Measurements from ENCODE around the gene RNF111. TPM values are rescaled to one million over a fixed set of nuclear protein-coding genes. Genes with fewer than 3 reads are reported as not detected.

Gene RNF111
- total and polyA plus RNA-seq, 3 donors from 2014 or later = 23.1 to 32.8 (median 26.8) TPM

DNA sequence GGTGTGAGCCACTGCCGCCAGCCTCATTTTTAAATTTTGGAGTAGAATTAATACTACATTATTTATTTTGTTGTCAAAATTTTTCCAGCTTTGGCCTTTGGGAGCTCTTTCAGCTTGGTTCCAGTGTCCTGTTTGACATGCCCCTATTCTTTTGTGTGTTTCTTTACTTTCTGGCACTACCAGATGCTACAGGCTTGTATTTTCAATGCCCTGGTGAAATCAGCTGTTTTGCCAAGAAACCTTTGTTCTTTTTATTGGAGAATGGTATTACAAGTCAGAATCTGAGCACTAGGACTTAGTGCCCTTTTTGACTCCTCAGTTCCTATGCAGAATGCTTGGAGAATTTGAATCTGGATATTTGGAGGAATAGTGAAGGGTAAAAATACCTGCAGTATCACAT, 26.6 kb downstream of the RNF111 start:
- WGBS, 2 donors = 90 to 94% methylated on average over 1 of the region's 1 CpG
- TF ChIP-seq POLR2A (IDR thresholded peaks at IDR 0.05) (no peak), CTCF (IDR thresholded peaks at IDR 0.05) (no peak)
- peaks cover 4% of the 10 kb centered on the region for H3K4me1 ChIP-seq
- no peaks in the 10 kb centered on the region for H3K27me3 ChIP-seq
- intact Hi-C loops (cut with DNase I; ENCODE audit: low total_unique reads) = no loop called here
- DNase-seq = no peak
- H3K27ac ChIP-seq = no peak overlapping the region
- no peak overlapping the region for H3K4me3 ChIP-seq
- no peaks in the 10 kb centered on the region for H3K36me3 ChIP-seq (ENCODE audit: low read depth, missing control alignments)
- no peaks in the 10 kb centered on the region for H3K9me3 ChIP-seq

DNA sequence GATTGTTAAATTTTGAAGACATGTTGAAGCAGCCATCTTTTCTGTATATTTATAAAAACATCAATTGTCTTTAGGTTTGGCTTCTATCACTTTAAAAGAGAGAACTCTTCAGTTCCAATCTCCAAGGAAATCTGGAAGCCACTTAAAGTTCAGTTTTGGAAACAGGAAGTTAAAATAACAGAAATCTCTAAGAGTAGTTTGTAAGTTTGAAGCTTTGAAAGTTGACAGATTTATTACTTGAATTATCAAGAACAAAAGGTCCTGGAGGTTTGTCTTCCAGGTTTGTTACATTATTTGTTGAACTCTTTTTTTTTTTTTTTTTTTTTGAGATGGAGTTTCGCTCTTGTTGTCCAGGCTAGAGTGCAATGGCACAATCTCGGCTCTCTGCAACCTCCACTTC, 30.0 kb downstream of the RNF111 start:
- Histone ChIP-seq H3K9me3 (no peaks in the 10 kb centered on the region), H3K27ac (no peak overlapping the region), H3K4me3 (no peak overlapping the region), H3K27me3 (no peaks in the 10 kb centered on the region), H3K4me1 (peaks cover 4% of the 10 kb centered on the region), H3K36me3 (ENCODE audit: low read depth, missing control alignments) (no peaks in the 10 kb centered on the region)
- 73 to 76% methylated on average over 2 of the region's 2 CpGs for WGBS, 2 donors
- TF ChIP-seq CTCF (IDR thresholded peaks at IDR 0.05) (no peak), POLR2A (IDR thresholded peaks at IDR 0.05) (no peak)
- intact Hi-C loops (cut with DNase I; ENCODE audit: low total_unique reads) = no loop called here
- no peak for DNase-seq

DNA sequence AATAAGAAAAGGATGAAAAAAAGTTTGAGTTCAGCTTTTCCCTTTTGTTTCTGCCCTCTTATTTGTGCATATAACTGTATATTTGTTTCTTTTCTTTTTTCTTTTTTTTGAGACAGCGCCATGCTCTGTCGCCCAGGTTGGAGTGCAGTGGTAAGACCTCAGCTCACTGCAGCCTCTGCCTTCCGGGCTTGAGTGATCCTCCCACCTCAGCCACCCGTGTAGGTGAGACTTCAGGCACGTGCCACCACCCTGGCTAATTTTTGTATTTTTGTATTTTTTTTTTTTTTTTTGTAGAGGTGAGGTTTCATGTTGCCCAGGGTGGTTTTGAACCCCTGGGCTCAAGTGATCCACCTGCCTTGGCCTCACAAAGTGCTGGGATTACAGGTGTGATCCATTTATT, 31.4 kb downstream of the RNF111 start:
- TF ChIP-seq POLR2A (IDR thresholded peaks at IDR 0.05) = no peak
- no peak for TF ChIP-seq CTCF (IDR thresholded peaks at IDR 0.05)
- H3K4me1 ChIP-seq = no peaks in the 10 kb centered on the region
- 80 to 92% methylated on average over 5 of the region's 5 CpGs for WGBS, 2 donors
- no peak overlapping the region for H3K4me3 ChIP-seq
- no peaks in the 10 kb centered on the region for H3K9me3 ChIP-seq
- intact Hi-C loops (cut with DNase I; ENCODE audit: low total_unique reads) = no loop called here
- no peaks in the 10 kb centered on the region for H3K36me3 ChIP-seq (ENCODE audit: low read depth, missing control alignments)
- DNase-seq = no peak
- H3K27me3 ChIP-seq = no peaks in the 10 kb centered on the region
- no peak overlapping the region for H3K27ac ChIP-seq

- no peak for DNase-seq
- Histone ChIP-seq H3K27ac (no peak overlapping the region), H3K36me3 (ENCODE audit: low read depth, missing control alignments) (no peaks in the 10 kb centered on the region), H3K27me3 (no peaks in the 10 kb centered on the region), H3K4me1 (no peaks in the 10 kb centered on the region), H3K9me3 (no peaks in the 10 kb centered on the region), H3K4me3 (no peak overlapping the region)
- TF ChIP-seq CTCF (IDR thresholded peaks at IDR 0.05) = no peak
- no peak for TF ChIP-seq POLR2A (IDR thresholded peaks at IDR 0.05)
- intact Hi-C loops (cut with DNase I; ENCODE audit: low total_unique reads) = no loop called here
Measured at GRCh38 chr15:59020322-59020721, 32.9 kb downstream of the RNF111 start.

DNA sequence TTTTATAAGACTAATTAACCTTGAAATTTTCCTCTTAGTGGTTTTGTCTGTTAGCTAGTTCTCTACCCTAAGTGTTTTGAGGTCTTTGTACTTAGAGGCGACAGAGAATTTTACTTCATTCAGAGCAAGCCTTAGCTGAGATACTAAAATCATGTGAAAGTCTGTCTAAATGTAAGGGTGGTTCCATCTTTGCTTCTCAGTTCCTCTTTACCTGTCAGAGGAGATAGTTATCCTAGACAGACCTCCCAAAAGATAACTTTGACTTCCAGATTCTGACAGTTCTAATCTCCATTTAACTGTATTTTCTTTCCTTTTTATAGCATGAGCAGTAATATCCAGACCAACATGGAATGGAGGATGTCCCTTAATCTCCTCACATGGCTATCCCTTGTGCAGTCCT, 34.7 kb downstream of the RNF111 start:
- Histone ChIP-seq H3K4me3 (no peak overlapping the region), H3K27me3 (no peaks in the 10 kb centered on the region), H3K9me3 (no peaks in the 10 kb centered on the region), H3K4me1 (no peaks in the 10 kb centered on the region), H3K36me3 (ENCODE audit: low read depth, missing control alignments) (no peaks in the 10 kb centered on the region), H3K27ac (no peak overlapping the region)
- DNase-seq = no peak
- WGBS, 2 donors = 95 to 98% methylated on average over 1 of the region's 1 CpG
- intact Hi-C loops (cut with DNase I; ENCODE audit: low total_unique reads) = no loop called here
- no peak for TF ChIP-seq POLR2A (IDR thresholded peaks at IDR 0.05)
